AG10803 (cell line): ENCODE results near the gene STT3A.
A peak's percentile ranks its signal among the peaks of the same experiment; 100 is the strongest.

Source experiments
- DNase-seq: peaks from one replicate; pipeline ENCODE4 v3.0.0; 2010; ENCODE audit warnings: low read depth
- H3K4me3 ChIP-seq: 2 replicates; pipeline ENCODE4 v1.5.1; 2011; ENCODE audit warnings: mild to moderate bottlenecking, low read length, control low read depth
- CTCF ChIP-seq: conservative IDR thresholded peaks from 2 replicates; pipeline ENCODE4 v1.5.1; 2011; ENCODE audit warnings: mild to moderate bottlenecking, low read length, control low read depth, inconsistent platforms

STT3A gene

GRCh38 chr11:125592305-125593113 lies at the start of gene STT3A:
STT3A (plus strand) TSS chr11:125592852; CDS start chr11:125595916, 3,064 bp downstream.
- H3K4me3 ChIP-seq: peak within 1 kb of the TSS; percentile 98
- TF ChIP-seq CTCF: no peak
- peak; percentile 100 for DNase-seq

DNA sequence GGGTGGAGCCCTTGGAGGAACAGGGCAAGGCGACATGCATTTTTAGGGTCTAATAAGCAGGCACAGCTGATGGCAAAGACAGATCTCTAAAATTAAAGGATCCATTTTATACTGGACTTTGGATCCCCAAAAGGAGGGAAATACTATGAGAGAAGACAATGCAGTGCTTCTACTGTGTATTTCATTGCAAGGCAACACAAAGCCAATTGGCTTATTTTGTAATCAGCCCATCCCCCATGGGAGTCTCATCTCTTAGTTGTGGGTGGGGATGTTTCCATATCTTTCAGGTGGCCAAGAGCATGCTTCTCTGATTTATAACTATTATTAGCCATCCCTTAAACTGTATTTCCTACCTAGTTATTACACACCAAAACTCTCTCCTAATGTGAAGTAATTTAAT lies 41.9 kb upstream of the STT3A start:
- no peak for TF ChIP-seq CTCF
- H3K4me3 ChIP-seq: no peak overlapping the region
- DNase-seq: no peak

DNA sequence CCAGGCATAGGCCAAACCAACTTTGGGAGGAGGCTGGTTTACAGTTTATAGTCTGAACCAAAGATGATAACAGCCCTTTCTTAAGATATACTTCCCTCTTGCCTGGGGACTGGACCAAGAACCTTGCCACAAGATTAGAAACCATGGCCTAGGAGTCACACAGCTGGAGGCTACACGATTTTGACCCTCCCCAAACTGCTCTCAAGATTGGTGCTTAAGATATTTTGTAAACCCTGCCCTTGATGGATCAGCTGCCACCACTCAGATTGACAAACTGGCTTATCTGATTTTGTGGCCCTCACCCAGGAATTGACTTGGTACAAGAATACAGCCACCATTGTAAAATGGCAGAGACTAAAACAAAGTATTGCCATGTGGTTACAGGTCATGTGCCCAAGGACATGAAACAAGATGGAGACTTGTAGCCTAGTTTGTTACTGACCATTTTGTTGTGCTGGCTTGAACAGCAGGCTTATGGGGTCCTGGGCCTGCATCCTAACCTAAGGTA lies 40.8 kb upstream of the STT3A start:
- no peak for TF ChIP-seq CTCF
- H3K4me3 ChIP-seq: no peak overlapping the region
- no peak for DNase-seq

- TF ChIP-seq CTCF: no peak
- no peak for DNase-seq
- H3K4me3 ChIP-seq: no peak overlapping the region
Measured at GRCh38 chr11:125552927-125553326, 39.7 kb upstream of the STT3A start.

DNA sequence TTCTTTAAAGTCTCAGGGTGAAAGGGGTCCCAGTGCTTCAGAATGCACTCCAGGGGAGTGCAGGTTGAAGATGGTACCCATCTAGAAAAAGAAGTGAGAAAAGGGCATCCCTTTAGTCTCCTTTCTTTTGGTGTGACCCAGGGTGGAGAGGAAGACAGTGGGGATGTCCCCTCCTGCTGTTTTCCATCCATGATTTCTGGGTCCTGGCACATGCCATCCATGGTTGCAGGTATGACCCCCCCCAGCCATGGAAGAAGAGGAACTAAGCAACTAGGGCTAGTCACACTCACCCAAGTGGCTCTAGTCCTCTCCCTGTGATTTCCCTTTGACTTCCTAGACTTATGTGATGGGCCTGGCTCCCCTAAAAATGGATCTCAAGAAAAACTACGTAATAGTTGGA lies 39.3 kb upstream of the STT3A start:
- DNase-seq: no peak
- H3K4me3 ChIP-seq: no peak overlapping the region
- no peak for TF ChIP-seq CTCF

DNA sequence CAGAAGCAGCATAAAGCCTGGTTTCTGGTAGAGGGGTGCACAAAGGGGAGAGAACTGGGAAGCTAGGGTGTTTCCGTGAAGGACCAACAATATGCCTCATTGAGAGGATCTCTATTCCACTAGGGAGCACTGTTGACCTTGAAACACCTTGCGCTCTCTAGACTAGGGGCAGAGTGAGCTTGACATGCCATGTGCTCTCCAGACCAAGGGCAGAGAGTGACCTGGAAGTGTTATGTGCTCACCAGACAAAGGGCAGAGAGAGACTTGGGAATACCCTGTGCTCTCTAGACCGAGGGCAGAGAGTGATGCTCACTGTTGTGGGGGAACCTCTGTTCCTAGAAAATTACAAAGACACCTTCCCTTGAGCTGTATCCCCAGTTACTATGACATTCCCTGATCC lies 38.6 kb upstream of the STT3A start:
- no peak overlapping the region for H3K4me3 ChIP-seq
- TF ChIP-seq CTCF: no peak
- no peak for DNase-seq

DNA sequence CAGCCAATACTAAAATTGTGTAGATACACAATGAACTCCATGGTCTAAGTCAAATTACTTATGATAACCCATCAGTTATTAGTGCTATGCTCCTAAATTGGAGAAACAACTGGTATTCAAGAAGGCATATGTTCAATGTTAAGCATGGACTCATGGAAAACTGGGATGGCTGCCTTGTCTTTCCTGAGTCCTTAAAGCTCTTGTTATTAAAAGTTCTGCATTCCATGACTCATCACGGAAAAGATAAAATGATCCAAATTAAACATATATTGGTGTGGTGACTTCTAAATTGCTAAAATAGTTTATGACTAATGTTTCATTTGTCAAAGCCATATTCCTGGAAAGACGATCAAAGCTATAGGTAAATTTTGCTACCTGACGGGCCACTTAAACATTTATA lies 32.8 kb upstream of the STT3A start:
- H3K4me3 ChIP-seq: no peak overlapping the region
- TF ChIP-seq CTCF: no peak
- no peak for DNase-seq
